Loucy (cell line): ENCODE measurements around the gene FTCDNL1.

Source experiments
- CTCF ChIP-seq: fragments of 200-600 bp; sonication (generic); conservative IDR thresholded peaks from 2 replicates; pipeline ENCODE4 v1.5.1; 2014; ENCODE audit warnings: mild to moderate bottlenecking, antibody characterized with exemption, low read length
- EZH2phosphoT487 ChIP-seq: fragments of 200-600 bp; IDR thresholded peaks from 2 replicates; pipeline ENCODE4 v1.6.1; 2018; ENCODE audit warnings: antibody characterized with exemption, mild to moderate bottlenecking, moderate library complexity, borderline replicate concordance

- TF ChIP-seq CTCF (no peak), EZH2phosphoT487 (no peak)
These were observed 116.3 kb downstream of the FTCDNL1 start for GRCh38 chr2:199734651-199735050.
